DND-41 (cell line): ENCODE measurements around the gene CDH20.
A peak's percentile ranks its signal among the peaks of the same experiment; 100 is the strongest.

Source experiments
- ATAC-seq: fragments of 200-7000 bp; cut with Tn5 transposase; 3 replicates; pipeline ENCODE4 v1.9.1; 2021; ENCODE audit warnings: low read depth; ENCODE audit not compliant: insufficient read depth
- DNase-seq: peaks from one replicate; pipeline ENCODE4 v3.0.0-alpha.2; 2020
- H2AFZ ChIP-seq: 2 replicates; pipeline ENCODE4 v1.6.0; 2012; ENCODE audit warnings: low read depth, low read length
- H3K27ac ChIP-seq: 2 replicates; pipeline ENCODE4 v1.5.1; 2012; ENCODE audit warnings: low read length, inconsistent platforms
- H3K27me3 ChIP-seq: fragments of 200-600 bp; sonication (generic); 2 replicates; pipeline ENCODE4 v1.6.0; 2012; ENCODE audit warnings: low read length, mild to moderate bottlenecking, inconsistent platforms; ENCODE audit not compliant: insufficient read depth, poor library complexity
- H3K36me3 ChIP-seq: 2 replicates; pipeline ENCODE4 v1.5.1; 2012; ENCODE audit warnings: low read length, inconsistent platforms; ENCODE audit not compliant: insufficient read depth
- H3K4me1 ChIP-seq: 2 replicates; pipeline ENCODE4 v1.5.1; 2012; ENCODE audit warnings: mild to moderate bottlenecking, low read length; ENCODE audit not compliant: insufficient read depth
- H3K4me2 ChIP-seq: 2 replicates; pipeline ENCODE4 v1.6.0; 2012; ENCODE audit warnings: mild to moderate bottlenecking, moderate library complexity, low read length, inconsistent platforms; ENCODE audit not compliant: insufficient read depth
- H3K4me3 ChIP-seq, 2 experiments: fragments of 200-600 bp in 1 of 2; shearing (Covaris generic) in 1 of 2; 2 replicates each; pipeline ENCODE4 v1.5.1; 2012 to 2016; ENCODE audit warnings: inconsistent platforms in 2 of 2, low read length in 2 of 2, mild to moderate bottlenecking in 2 of 2, low read depth in 1 of 2, moderate library complexity in 1 of 2
- H3K79me2 ChIP-seq: 2 replicates; pipeline ENCODE4 v1.6.0; 2012; ENCODE audit warnings: low read length, inconsistent platforms; ENCODE audit not compliant: insufficient read depth
- H3K9ac ChIP-seq: 2 replicates; pipeline ENCODE4 v1.6.0; 2012; ENCODE audit warnings: low read depth, mild to moderate bottlenecking, inconsistent platforms, low read length, moderate library complexity
- H3K9me3 ChIP-seq: 2 replicates; pipeline ENCODE4 v1.5.1; 2012; ENCODE audit warnings: low read length, moderate library complexity, mild to moderate bottlenecking, inconsistent platforms; ENCODE audit not compliant: insufficient read depth, severe bottlenecking
- H4K20me1 ChIP-seq: 2 replicates; pipeline ENCODE4 v1.6.0; 2012; ENCODE audit warnings: low read length; ENCODE audit not compliant: insufficient read depth
- CTCF ChIP-seq: IDR thresholded peaks from 2 replicates; pipeline ENCODE4 v1.5.1; 2012; ENCODE audit warnings: borderline replicate concordance, low read length, moderate library complexity, mild to moderate bottlenecking; ENCODE audit not compliant: poor library complexity, severe bottlenecking; ENCODE audit errors: extremely low read depth
- EZH2 ChIP-seq: IDR thresholded peaks from 3 replicates; pipeline ENCODE4 v1.6.1; 2012; ENCODE audit warnings: borderline replicate concordance, low read depth, mild to moderate bottlenecking, moderate library complexity, low read length, inconsistent platforms; ENCODE audit not compliant: severe bottlenecking

The CDH20 gene

GRCh38 chr18:61556862-61557261 lies 223.6 kb downstream of the CDH20 start:
- DNase-seq (no peak), ATAC-seq (peak; percentile 44; the same call in 1 of the 3 replicates)
- Histone ChIP-seq H3K79me2 (no peaks in the 10 kb centered on the region), H3K9ac (no peak overlapping the region), H4K20me1 (no peaks in the 10 kb centered on the region), H3K4me1 (0 out of 2 replicates have a peak, but pooled peaks cover 5% of the 10 kb centered on the region), H3K4me2 (no peak overlapping the region), H3K36me3 (no peaks in the 10 kb centered on the region), H3K27me3 (no peaks in the 10 kb centered on the region), H3K9me3 (no peaks in the 10 kb centered on the region), H3K4me3 (no peak overlapping the region), H3K27ac (no peak overlapping the region), H2AFZ (no peak overlapping the region)
- TF ChIP-seq CTCF: no peak
- no peak for TF ChIP-seq EZH2

- Histone ChIP-seq H3K4me2 (no peak overlapping the region), H4K20me1 (no peaks in the 10 kb centered on the region), H3K4me3 (no peak overlapping the region), H3K27ac (no peak overlapping the region; the same call in 1 of the 2 replicates), H3K36me3 (no peaks in the 10 kb centered on the region), H3K79me2 (no peaks in the 10 kb centered on the region), H3K9me3 (no peaks in the 10 kb centered on the region), H2AFZ (no peak overlapping the region), H3K27me3 (no peaks in the 10 kb centered on the region), H3K4me1 (peaks cover 18% of the 10 kb centered on the region), H3K9ac (no peak overlapping the region)
- ATAC-seq (peak; percentile 89), DNase-seq (peak; percentile 32)
- TF ChIP-seq CTCF (no peak), EZH2 (no peak)
Observed at GRCh38 chr18:61569176-61569892, 236.1 kb downstream of the CDH20 start.

GRCh38 chr18:61570070-61570469 lies 236.8 kb downstream of the CDH20 start:
- Histone ChIP-seq H3K27ac (no peak overlapping the region), H2AFZ (no peak overlapping the region), H4K20me1 (no peaks in the 10 kb centered on the region), H3K4me2 (no peak overlapping the region), H3K79me2 (no peaks in the 10 kb centered on the region), H3K36me3 (no peaks in the 10 kb centered on the region), H3K4me3 (no peak overlapping the region), H3K4me1 (peaks cover 18% of the 10 kb centered on the region), H3K27me3 (no peaks in the 10 kb centered on the region), H3K9me3 (no peaks in the 10 kb centered on the region), H3K9ac (no peak overlapping the region)
- DNase-seq: no peak
- TF ChIP-seq EZH2 (no peak), CTCF (no peak)
- no peak for ATAC-seq

- Histone ChIP-seq H3K9me3 (no peaks in the 10 kb centered on the region), H4K20me1 (no peaks in the 10 kb centered on the region), H3K27me3 (no peaks in the 10 kb centered on the region), H3K4me3 (no peak overlapping the region), H3K4me1 (peaks cover 18% of the 10 kb centered on the region), H2AFZ (no peak overlapping the region), H3K36me3 (no peaks in the 10 kb centered on the region), H3K27ac (no peak overlapping the region), H3K9ac (no peak overlapping the region), H3K79me2 (no peaks in the 10 kb centered on the region), H3K4me2 (no peak overlapping the region)
- no peak for DNase-seq
- ATAC-seq: no peak
- TF ChIP-seq CTCF (no peak), EZH2 (no peak)
Observed at GRCh38 chr18:61572084-61572655, 238.9 kb downstream of the CDH20 start.
